AG10803 (cell line): ENCODE measurements around the gene ANKRD50.

Experiments used
- DNase-seq: peaks from one replicate; pipeline ENCODE4 v3.0.0; 2010; ENCODE audit warnings: low read depth
- H3K4me3 ChIP-seq: 2 replicates; pipeline ENCODE4 v1.5.1; 2011; ENCODE audit warnings: mild to moderate bottlenecking, low read length, control low read depth
- TF ChIP-seq, protein P1 (sequence below): conservative IDR thresholded peaks from 2 replicates; pipeline ENCODE4 v1.5.1; 2011; ENCODE audit warnings: mild to moderate bottlenecking, low read length, control low read depth, inconsistent platforms

The ANKRD50 gene

DNA sequence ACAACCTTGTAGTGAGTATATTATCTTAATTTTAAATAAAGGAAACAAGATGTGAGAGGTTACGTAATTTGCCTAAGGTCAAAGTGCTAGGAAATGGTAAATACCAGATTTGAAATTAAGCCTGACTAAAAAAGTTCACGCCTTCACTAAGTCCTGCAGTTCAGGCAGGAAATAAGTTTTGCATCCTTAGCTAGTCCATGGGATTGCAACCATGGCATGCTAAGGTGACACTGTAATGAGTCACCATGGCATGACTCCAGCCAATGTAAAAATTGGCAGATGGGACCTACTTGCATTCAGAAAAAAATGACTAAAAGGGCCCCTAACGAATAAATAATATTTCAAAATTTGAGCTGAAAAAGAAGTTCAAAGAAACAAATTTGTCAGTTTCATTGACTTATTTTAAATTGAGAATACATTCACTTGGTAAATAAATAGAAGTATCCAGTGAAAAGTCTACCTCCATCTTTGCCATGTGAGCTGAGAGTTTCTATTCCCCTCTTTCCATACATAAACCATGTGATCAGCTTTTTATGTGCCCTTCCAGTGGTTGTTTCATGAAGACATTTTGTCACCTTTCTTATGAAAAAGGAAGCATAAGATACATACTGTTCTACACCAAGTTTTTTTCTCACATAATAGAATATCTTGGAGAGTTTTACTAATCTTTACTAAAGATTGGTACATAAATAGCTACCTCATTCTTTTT lies 72.4 kb downstream of the ANKRD50 start:
- no peak overlapping the region for H3K4me3 ChIP-seq
- DNase-seq, result peak; percentile 67
- TF ChIP-seq, protein P1, sequence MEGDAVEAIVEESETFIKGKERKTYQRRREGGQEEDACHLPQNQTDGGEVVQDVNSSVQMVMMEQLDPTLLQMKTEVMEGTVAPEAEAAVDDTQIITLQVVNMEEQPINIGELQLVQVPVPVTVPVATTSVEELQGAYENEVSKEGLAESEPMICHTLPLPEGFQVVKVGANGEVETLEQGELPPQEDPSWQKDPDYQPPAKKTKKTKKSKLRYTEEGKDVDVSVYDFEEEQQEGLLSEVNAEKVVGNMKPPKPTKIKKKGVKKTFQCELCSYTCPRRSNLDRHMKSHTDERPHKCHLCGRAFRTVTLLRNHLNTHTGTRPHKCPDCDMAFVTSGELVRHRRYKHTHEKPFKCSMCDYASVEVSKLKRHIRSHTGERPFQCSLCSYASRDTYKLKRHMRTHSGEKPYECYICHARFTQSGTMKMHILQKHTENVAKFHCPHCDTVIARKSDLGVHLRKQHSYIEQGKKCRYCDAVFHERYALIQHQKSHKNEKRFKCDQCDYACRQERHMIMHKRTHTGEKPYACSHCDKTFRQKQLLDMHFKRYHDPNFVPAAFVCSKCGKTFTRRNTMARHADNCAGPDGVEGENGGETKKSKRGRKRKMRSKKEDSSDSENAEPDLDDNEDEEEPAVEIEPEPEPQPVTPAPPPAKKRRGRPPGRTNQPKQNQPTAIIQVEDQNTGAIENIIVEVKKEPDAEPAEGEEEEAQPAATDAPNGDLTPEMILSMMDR, result no peak

DNA sequence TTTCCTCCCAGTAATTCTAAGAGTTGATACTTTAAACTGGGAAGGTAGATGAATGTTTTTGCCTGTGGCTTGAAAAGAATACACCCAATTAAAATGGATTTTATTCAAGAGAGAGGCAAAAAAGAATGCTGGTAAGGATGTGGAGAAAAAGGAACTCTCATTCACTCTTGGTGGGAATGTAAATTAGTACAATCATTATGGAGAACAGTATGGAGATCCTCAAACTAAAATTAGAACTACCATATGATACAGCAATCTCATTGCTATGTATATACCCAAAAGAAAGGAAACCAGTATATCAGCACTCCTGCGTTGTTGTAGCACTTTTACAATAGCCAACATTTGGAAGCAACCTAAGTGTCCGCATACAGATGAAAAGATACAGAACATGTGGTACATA lies 75.2 kb downstream of the ANKRD50 start:
- no peak overlapping the region for H3K4me3 ChIP-seq
- TF ChIP-seq, protein P1, result no peak
- DNase-seq, result no peak

DNA sequence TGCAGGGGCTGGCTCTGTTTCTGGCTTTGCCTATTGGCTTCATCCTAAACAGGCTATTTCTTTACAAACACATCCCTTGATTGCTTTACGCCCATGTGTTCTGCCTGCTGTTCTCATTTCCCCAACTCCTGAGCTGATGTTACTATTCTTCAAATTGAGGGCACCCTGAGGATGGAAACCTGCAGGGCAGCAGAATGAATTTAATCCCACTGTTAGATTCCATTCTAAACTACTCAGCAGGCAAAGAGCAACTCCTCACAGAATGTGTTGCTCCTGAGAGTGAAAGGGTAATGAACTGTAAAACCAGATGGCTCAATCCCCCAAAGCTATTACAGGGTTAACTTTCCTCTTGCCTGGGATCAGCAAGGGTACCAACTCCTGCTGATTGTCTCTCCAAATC lies 75.7 kb downstream of the ANKRD50 start:
- H3K4me3 ChIP-seq, result no peak overlapping the region
- TF ChIP-seq, protein P1, result no peak
- no peak for DNase-seq

DNA sequence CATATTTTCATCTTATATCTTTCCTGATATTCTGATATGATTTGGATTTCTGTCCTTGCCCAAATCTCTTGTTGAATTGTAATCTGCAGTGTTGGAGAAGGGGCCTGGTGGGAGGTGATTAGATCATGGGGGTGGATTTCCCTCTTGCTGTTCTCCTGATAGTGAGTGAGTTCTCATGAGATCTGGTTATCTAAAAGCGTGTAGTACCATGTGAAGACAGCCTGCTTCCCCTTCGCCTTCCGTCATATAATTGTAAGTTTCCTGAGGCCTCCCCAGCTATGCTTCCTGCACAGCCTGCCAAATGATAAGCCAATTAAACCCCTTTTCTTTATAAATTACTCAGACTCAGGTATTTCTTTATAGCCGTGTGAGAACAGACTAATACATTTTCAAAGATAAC lies 77.2 kb downstream of the ANKRD50 start:
- no peak overlapping the region for H3K4me3 ChIP-seq
- TF ChIP-seq, protein P1, result no peak
- no peak for DNase-seq

DNA sequence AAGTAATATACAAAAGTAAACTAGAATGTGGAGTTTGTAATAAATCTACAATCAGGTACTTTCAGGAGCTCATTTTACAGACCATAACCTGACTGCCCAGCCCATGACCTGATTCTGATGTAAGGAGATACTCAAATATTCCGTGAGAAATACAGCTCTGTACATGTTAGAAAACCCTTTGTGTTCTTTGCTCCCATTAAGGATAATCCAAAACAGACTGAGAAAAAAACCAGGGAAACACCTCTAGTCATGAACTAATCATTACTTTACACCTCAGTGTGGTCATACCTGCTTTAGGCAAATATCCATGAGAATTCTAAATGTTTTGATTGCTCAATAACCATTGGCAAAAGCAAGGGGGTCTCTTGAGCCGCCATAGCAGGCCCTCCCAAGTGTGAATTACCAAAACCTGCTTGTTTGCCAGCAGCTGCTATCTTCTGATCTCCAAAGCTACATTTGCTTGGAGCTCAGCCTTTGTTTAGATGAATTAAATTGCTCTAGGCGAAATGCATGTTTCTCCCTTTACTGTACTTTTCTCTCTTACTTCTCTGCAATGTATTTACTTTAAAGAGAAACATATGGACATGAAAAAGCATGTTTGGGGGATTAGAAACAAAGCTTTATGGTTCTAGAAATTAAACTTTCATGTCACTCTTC lies 79.1 kb downstream of the ANKRD50 start:
- H3K4me3 ChIP-seq, result no peak overlapping the region
- DNase-seq, result no peak
- TF ChIP-seq, protein P1, result no peak

DNA sequence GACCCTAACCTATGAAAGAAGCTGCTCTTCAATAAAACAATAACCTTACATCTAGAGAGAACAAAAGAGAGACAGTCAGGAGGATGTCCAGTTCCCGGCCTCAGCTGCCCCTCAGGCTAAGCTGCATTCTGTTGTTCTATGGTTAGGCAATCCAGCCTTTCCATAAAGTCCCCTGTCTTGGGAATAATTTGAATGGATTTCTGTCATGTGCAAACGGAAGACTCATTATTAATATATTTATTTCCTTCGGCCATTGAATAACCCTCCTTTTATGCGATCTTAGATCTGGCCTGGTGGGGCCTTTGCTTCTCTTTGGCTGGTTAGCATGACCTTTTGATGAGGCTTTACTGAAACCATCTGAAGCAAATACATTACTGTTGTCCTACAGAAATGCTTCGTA lies 80.1 kb downstream of the ANKRD50 start:
- TF ChIP-seq, protein P1, result no peak
- DNase-seq, result no peak
- H3K4me3 ChIP-seq, result no peak overlapping the region

DNA sequence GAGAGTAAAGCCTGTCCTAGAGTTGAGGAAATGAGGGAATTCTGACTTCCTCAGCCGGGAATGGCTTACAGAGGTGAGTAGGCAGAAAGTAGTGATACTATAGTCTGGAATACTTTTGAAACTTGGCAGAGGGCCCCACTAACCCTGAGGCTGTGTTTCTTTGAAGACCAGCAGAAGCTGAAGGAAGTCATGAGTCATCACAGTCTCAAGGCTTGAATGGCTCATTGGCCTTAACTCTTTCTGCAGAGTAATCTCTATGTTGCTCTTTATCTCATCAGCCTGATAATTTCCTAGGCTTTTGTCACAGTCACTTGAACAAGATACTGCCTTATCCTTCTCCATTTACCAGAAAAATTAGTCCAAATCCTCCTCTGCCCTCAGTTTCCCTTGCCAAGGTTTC lies 80.8 kb downstream of the ANKRD50 start:
- TF ChIP-seq, protein P1, result no peak
- H3K4me3 ChIP-seq, result no peak overlapping the region
- DNase-seq, result peak; percentile 88
